Left cardiac atrium (tissue), 4 donors: ENCODE measurements around the gene EHD1. TPM values are rescaled to one million over a fixed set of nuclear protein-coding genes. Genes with fewer than 3 reads are reported as not detected.

Source experiments
- ATAC-seq, 2 donors: fragments of 200-7000 bp; cut with Tn5 transposase; one replicate each; pipeline ENCODE4 v1.9.1; 2020; ENCODE audit warnings: mild to moderate bottlenecking in 2 of 2, moderate library complexity in 2 of 2
- DNase-seq: peaks from one replicate; pipeline ENCODE4 v3.0.0-alpha.2; 2020
- intact Hi-C, 2 donors: fragments of 100-400 bp; cut with DNase I; formaldehyde crosslinking; loops; one replicate each; pipeline versions ENCODE4 v1.14.1 to v1.15.1; 2022 to 2023
- total RNA-seq, 2 donors: library from RNA; stranded (reverse); fragmentation: NEBNext Ultra II Directional; extraction: Animal tissue kit (Norgen Biotek cat#: 25700); gene quantifications; one replicate each; pipeline ENCODE4 v1.2.1, GENCODE V29; 2021
- donor health status: DM: no; HTN: yes; CAD: no.
- donor health status: DM: no; HTN: yes; CAD: no; lungs with severe emphysema.
- donor health status: DM: yes; HTN: yes; CAD: no.
- donor health status: Dilated cardiomyopathy.

The EHD1 gene
- total RNA-seq, 2 donors from 2014 or later = 36.6 to 43.1 TPM

DNA sequence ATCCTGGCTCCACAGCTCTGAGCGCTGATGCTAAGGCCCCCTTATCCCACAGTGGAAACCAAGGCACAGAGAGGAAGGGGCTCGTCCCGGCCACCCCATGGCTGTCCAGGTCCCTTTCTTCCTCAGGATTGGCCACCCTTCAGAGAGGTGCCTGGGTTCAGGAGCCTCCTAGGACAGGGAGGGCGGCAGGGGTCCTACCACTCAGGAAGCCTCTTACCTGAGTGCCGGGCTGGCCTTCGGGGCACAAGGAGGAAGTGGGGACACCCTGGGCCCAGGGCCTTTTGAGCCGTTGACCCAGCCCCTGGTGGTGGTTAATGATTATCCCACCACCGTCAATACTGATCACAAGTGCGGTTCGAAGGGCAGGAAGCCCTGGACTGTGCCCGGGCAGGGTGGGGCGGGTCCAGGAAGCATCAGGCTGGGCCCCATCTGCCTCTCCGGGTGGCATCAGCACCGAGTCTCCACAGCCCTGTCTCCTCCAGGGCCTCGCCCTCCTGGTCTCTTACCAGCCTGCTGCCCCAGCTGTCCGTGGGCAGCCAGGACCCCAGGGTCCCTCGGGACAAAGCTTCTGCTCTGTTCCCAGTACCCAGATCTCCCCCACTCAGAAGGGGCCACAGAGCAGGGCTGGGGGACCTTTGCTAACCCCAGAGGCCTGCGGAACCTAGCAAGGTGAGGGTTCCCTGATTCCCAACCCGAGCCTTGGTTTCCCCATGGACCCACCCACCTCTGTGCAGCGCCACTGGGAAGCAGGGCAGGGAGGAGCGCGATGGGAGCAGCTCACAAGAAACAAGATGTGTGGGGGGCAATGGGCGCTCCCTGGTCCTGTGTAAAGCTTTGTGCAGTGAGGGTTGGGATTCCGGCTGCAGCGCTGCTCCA is 15.0 kb upstream of the EHD1 start:
- no peak for ATAC-seq
- intact Hi-C loops = loop anchor here (1.0 to 2.0 kb wide), 2 partner anchors 46 to 47 kb away; no protein-coding TSS in a partner anchor
- no peak for DNase-seq

DNA sequence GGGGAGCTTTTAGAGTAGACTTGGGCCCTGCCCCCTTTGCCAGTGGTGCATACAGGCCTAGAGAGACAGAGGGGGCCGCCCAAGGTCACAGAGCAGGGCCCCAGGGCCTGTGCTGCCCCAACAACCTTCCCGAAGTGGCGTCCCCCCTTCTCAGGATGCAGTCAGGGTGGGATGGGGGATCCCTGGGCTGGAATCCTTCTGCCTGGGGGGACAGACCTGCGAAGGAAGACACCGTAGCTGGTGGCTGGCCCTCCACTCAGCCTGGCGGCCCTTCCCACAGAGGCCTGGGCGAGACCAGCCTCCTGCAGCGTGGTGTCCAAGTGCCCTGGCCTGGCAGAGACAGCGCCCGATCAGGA is 14.4 kb upstream of the EHD1 start:
- no peak for DNase-seq
- intact Hi-C loops = no loop called here
- no peak for ATAC-seq

DNA sequence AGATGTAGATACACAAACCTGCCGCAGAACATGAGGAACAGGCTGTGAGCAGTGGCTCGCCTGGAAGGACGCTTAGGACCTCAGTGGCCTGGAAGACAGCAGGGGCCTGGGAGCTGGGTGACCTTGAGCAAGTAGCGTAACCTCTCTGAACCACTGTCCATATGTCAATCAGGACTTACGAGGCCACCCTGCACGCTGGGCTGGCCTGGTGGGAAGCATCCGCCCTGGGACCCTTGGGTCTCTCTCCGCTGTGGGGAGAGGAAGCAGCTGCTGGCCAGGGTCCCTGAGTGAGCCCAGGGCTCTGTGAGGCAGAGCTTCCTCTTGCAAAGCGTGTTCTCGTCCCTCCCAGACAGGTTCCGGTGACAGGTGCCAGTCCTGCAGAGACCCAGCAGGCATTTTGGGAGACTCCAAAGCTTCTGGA is 14.0 kb upstream of the EHD1 start:
- ATAC-seq = no peak
- intact Hi-C loops = no loop called here
- DNase-seq = no peak

DNA sequence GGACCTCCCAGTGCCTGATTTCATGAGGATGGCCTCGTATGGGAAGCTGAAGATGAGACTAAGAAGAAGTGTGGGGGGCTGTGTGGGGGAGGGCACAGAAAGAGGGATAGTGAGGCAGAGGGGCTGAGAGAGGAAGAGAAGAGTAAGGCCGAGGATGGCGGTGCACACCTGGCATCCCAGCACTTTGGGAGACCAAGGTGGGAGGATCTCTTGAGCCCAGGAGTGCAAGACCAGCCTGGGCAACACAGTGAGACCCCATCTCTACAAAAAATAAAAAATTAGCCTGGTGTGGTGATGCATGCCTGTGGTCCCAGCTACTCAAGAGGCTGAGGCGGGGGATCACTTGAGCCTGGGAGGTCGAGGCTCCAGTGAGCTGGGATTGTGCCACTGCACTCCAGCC is 13.5 kb upstream of the EHD1 start:
- no peak for DNase-seq

DNA sequence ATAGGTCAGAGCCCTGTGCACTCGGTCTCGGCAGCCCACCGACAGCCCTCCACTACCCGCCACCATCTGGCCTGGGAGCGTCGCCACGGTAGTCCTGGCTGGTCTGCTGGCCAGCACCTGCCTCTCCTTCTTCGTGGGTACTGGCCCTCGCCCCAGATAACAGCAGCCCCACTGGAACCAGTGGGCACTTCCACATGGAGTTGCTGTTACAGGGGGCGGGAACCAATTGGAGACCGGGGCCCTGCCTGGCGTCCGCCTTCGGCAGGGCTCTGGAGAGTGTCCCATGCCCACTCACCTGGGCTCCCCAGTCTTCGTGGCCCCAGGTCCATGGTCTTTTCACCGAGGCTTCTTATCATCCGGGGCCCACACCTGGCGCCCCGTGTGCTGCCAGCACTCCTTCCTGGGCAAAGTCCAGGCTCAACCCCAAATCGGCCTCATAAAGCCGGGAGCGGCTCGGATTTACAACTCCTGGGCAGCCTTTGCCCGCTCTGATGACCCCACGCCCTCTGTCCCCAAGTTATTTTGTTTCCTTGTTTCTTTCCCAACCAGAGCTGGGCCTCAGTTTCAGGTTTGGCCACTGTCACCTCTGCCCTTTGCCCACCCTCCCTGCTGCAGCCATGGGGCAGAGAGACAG is 12.9 kb upstream of the EHD1 start:
- ATAC-seq = no peak
- no peak for DNase-seq
- intact Hi-C loops = no loop called here

More for the DNA sequence above, 13.5 kb upstream of the EHD1 start:
- intact Hi-C loops = no loop called here
- ATAC-seq = no peak

DNA sequence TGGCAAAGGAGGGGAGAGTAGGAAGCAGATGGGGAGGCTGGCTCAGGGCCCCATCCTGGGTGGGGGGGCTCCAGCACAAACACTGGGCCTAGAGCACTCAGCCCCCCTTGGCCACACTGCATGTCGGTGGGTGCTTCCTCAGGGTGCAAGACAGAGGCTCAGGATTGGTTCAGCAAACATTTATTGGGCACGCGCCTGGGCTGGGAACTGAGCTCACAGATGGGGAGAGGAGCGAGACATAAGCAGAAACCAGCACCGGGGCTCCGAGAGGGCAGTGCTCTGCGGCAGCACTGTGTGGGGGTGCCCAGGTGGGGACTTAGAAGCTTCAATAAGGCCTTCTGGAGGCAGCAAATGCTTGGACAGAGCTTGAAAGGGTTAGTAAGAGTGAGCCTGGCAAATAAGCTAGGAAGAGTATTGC is 12.1 kb upstream of the EHD1 start:
- intact Hi-C loops = no loop called here
- ATAC-seq (no peak), DNase-seq (no peak)

DNA sequence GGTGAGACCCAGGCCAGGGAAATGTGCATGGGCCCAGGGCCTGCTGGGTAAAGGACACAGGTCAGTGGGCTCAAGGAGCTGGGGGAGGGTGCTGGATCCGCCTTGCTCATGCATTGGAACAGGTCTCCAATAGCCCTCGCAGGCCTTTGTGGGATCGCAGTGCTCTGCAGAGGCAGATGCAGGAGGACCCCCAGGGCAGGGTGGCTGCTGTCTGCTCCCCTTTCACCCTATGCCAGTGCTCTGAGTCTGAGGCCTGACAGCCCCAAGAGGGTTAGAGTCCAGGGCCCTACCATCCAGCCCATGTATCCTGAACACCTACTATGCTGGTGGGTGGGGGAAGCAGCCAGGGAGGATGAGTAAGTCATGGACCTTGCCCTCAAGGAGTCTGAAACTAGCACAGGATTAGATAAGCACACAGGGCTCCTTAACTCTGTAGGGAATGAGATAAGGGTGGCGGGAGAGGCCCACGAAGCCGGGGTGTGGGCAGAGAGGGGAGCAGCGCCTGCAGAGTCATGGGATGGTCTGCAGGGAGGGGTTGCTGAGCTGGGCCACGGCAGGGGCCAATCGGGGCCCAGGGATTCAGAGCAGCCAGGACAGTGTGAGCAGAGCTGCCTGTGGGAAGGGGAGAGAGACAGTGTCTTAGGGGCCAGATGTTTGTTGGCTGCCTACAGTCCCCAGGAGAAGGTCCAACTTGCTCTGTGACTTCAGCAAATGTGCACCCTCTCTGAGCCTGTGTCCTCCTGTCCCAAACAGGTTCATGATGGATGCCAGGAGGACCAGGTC is 10.5 kb upstream of the EHD1 start:
- DNase-seq = no peak
- intact Hi-C loops = no loop called here
- ATAC-seq = peak in 1 of 2 donors; percentile 47

DNA sequence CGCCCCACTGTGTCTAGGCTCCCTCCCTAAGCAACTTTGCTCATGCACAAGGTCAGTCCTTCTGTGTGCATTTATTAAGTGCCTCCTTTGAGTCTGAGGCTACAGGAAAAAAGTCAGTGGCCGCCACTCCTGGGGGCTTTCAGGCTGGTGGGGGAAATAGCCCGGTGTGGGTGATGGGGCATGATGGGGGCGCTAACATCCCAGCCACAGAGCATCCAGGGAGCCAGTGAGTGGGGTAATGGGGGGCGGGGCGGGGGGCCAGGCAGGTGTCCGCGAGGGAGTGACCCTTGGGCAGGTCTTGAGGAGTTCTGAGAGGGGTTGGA is 9.9 kb upstream of the EHD1 start:
- intact Hi-C loops = no loop called here
- ATAC-seq (no peak), DNase-seq (no peak)

DNA sequence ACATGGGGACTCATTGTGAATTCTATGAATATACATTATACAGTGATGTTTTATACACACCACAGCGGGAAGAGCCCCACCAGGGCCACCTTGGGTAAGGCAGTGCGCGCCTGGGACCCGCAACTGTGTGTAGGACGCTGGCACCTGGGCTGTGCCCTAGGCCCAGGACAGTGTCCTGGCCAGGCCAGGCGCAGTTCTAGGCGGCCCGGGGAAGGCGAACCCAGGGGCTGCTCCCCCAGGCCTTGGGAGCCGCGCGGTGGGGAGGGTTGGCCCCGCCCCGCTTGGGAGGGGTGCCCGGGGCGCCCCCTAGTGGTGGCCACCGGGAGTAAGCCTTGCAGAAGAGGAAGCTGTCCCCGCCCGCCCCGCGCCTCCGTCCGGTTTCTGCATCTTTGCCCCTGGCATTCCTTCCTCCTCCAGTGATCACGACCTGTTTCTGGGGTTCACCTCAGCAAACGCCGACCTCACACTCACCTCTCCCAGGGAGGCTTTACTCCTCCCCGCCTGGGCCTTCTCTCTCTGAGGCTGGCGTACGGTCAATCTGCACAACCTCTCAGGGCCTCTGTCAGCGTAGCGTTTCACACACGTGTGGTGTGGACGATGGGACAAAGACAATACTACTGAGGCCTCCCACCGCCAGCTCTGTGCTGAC is 9.5 kb upstream of the EHD1 start:
- ATAC-seq (peak; percentile 91 to 94), DNase-seq (peak; percentile 85)
- intact Hi-C loops = no loop called here

DNA sequence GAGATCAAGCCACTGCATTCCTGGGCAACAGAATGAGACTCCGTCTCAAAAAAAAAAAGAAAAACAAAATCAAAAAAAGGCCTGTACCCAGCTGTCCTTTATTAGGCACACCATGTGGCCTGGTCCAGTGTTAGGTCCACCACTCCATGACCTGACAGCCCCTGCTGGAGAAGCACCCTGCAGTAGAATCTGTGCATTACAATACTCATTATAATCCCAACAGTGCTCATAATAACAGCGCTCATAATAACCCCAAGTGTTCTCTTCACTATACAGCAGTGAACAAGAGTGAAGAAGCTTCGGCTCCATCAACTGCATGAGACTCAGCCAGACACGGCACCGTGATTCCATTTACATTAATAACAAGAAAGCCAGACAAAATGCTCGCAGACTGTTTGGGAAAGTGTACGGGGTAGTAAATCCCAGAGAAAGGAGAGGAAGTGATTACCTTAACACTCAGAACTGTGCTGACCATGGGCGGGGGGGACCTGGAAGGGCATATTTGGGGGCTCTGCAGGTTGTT is 8.9 kb upstream of the EHD1 start:
- intact Hi-C loops = no loop called here
- DNase-seq (no peak), ATAC-seq (no peak)

DNA sequence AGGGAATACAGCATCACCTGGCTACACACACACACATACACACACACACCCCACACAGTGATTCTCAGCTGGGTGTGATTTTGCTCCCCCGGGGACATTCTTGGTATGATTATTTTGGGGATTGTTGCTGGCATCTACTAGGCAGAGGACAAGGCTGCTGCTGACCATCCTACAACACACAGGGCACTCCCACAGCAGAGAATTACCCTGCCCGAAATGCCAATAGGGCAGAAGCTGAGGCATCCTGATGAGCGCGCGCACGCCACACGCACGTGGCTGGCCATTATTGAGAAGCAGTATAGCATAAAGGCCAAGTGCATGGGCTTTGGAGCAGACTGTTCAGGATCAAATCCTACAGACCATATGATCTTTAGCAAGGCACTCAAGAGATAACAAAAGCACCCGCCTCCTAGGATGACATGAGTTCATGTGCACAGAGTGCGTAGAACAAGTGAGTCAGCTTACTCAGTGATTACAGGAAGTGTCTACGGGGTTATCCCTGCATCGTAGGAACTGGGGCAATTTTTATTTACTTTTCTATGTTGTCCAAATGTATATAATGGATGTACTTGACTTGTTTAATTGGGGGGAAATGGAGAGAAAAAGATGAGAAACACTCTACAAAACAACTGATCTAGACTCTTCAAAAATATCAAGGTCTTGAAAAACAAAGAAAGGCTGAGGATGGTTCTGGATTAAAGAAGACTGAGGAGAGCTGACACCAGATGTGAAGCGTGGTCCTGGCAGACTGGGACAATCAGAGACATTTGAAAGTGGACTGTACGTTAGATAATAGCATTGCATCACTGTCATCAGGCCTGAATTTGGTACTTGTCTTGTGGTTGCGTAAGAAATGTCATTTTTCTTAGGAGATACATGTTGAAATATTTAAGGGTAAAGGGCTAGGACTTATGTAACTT is 7.2 kb upstream of the EHD1 start:
- intact Hi-C loops = no loop called here

DNA sequence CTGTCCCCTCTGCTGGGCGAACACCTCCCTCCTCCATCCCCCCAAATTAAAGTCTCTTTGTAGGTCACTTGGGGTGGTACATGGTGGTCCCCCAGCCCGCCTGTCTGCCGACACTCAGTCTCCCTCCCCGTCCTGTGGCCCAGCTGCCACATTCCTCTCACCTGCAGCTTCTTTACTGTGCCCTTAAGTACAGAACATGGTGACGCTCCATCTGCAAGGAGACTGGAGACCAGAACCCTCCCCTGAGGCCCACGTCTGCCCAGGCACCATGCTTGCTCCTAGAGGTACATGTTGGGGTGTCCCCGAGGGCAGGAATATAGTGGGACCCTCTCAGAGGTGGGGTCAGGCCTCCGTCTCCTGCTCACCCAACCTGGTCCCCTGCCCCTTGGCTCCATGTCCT is 5.6 kb upstream of the EHD1 start:
- no peak for DNase-seq
- intact Hi-C loops = no loop called here
- no peak for ATAC-seq

More for the DNA sequence above, 7.2 kb upstream of the EHD1 start:
- ATAC-seq = no peak
- DNase-seq = no peak

DNA sequence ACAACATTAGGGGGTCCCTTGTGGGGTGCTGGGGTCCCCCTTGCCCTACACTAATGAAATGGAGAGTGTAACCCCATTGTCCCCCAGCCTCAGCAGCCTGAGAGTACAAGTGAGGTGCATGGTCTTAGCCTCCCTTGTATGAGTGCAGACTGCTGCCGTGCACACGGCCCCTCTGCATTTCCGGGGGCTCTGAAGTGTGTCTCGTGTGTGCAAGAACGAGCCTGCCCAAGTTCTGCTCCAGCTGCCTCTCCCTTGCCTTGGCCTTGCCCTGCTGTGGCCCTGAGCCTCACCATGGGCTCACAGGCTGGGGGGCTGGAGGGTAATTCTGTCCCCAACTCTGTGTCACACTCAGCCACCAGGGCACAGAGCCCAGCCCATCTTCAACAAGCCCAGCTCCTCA is 5.2 kb upstream of the EHD1 start:
- DNase-seq (no peak), ATAC-seq (no peak)
- intact Hi-C loops = no loop called here

DNA sequence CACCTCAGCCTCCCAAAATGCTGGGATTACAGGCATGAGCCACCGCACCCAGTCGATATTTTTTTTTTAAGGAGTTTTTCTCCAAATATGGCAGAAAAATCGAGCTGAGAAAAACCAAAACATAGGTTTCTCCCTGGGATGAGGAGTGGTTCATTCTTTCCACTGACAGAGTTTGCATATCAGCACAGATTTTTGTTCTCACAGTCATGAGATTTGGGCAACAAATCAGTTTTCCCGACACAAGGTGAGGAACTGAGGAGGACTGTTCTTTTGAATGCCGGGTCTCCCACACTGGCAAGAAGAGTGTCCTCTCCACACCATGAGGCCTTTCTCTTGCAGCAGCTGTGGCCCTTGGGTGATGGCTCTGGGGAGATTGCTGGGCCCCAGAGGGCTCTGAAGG is 3.8 kb upstream of the EHD1 start:
- intact Hi-C loops = no loop called here
- DNase-seq = no peak
- ATAC-seq = no peak

DNA sequence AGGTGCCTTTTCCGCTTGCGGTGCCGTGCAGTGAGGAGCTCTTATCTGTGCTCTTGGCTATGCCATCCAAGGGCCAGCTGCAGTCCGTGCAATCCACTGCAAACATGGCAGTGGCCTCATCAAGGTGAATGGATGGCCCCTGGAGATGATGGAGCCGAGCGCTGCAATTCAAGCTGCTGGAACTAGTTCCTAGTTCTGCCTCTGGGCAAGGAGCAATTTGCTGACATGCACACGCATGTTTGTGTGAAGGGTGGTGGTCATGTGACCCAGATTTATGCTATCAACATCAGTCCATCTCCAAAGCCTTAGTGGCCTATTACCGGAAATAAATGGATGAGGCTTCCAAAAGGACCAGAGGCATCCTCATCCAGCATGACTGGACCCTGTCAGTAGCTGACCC is 3.1 kb upstream of the EHD1 start:
- DNase-seq = no peak
- ATAC-seq = no peak
- intact Hi-C loops = no loop called here

DNA sequence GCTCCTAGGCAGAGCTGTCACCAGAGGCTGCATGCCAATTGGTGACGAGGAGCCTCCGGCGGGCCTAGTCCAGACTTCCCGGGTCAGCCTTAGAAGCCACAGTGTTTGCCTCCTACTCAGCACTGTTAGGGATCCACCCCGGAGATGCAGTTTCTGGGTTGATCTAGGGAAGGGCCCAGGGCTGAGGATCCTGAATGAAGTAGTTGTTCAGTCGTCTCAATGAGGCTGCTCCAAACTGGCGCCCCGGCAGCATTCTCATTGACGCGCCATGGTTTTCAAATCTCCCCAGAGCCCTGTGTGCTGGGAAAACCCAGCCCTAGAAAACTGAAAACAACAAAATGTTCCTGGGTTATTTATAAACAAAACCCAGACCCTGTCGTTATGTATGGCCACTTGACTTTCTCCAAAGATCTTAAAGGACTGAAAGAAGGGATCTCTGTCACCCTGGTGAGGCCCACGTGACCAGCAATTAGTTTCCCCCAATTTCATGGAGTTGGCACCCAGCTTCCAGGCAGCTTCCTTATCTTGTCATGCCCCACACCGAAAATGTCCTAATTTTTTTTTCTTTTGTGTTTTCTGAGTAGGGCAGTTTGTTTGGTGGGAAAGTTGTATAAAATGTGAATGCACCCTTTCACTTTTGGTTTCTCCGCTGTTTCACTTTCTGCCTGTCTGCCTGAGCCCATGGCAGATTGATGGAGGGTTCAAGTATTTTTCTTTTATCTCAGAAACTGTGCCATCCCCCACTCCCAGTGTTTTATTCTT is 2.0 kb upstream of the EHD1 start:
- DNase-seq = peak; percentile 71
- ATAC-seq = no peak
- intact Hi-C loops = no loop called here

DNA sequence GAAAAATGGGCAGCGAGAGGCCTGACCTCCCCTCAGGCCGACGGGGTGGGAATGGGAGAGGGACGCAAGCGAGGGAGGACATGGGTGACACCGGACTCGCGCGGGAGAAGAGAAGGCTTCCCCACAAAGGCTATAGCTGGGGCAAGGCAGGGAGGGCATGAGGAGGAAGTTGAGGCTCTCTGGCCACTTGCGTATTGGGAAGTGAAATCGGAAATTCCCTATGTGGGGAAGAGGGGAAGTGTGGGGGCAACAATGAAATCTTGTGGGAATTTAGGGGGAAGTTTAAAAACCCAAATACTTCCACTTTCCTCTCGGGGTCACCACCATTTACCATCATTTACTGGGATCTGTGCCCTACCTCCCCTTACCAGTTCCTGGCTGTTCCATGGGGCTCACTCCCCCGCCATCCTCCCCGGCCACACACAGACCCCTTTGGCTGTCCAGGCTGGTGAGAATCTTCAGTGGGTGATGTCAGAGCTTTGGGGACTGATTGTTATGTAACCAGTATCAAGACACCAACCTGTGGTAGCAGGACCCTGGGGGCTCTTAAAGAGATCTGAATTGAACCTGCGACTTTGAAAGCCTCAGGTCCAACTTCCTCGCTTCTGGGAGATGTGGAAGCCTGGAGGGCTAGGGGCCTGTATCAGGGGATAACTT is 951 bp upstream of the EHD1 start:
- peak in 1 of 2 donors; percentile 3 for ATAC-seq
- no peak for DNase-seq
- intact Hi-C loops = no loop called here

DNA sequence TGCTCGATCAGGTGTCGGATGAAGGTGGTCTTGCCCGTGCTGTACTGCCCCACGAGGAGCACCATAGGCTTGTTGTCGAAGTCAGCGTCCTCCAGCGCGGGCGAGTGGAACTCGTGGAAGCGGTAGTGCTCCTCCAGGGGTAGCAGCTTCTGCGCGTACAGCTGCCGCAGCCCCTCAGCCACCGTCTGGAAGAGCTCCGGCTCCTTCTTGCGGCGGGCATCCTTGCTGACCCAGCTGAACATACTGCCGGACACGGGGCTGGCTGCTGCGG is 263 bp downstream of the EHD1 start:
- intact Hi-C loops = no loop called here
- DNase-seq = no peak
- peak; percentile 20 to 33 for ATAC-seq
